HK-2 (cell line): Measurements from ENCODE around the gene GNG12.
A peak's percentile ranks its signal among the peaks of the same experiment; 100 is the strongest.
"Not testable (repeated sequence)": the region's sequence is repeated elsewhere in the genome, so short reads cannot be mapped to it uniquely, and the experiment has no call there.

Experiments used
- DNase-seq: peaks from one replicate; pipeline ENCODE4 v3.0.0-alpha.2; 2018; ENCODE audit not compliant: unreplicated experiment

The GNG12 gene

DNA sequence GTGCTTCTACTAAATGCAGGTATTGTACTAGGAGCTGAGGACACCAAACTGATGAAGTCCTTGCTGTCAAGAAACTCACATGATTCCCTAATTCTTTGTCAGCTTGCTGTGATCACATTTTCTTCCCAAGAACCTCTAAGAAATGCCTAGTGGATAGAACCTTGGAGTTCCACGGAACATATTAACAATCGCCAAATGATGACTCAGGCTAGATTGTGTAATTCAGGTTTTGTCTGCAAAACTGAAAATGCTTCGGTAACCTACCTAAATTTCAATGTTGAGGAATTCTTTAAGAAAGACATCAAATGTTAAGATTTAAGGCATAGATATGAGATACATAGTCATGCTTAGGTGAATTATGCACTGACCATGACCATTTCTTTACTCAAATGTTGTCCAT lies 150.0 kb downstream of the GNG12 start:
- DNase-seq, result no peak

- no peak for DNase-seq
These were observed 150.5 kb downstream of the GNG12 start for GRCh38 chr1:67682659-67683197.

DNA sequence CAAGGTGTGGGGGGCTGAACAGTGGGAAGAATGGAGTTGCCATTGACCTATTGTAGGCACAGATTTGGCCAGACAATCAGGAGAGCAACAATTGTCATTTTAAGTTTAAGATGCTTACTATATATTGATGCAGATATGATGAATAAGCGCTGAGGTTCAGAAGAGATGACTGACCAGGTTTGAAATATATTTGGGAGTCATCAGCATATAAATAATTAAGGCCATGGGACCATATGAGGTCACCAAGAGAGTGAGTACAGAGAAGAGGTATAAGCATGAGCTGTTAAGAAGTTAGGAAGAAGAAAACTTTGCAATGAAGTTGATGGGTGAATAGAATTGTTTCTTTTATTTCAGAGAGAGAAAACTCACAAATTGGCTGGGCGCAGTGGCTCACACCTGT lies 152.8 kb downstream of the GNG12 start:
- DNase-seq, result no peak

- DNase-seq, result no peak
These were observed 153.6 kb downstream of the GNG12 start for GRCh38 chr1:67679691-67680090.

GRCh38 chr1:67677930-67678329 lies 155.3 kb downstream of the GNG12 start:
- DNase-seq, result no peak

DNA sequence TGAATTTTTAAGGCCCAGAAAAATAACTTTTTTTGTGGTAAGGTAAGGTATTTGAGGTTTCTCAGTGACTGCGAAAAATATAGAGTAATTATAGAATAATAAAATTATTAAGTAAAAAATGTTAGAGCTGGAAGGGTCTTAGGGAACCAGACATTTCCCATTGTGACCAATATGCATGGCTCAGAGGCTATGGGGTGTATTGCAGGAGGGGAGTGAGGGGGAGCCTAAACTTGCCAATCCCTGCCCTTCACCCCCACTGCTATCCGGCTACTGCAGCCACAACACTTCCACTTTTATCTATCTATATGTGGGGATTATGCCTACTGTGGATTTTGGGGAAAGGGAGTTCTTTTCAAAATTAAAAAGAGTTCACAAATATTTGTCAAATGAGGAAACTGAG lies 155.9 kb downstream of the GNG12 start:
- no peak for DNase-seq

- no peak for DNase-seq
These were observed 156.3 kb downstream of the GNG12 start for GRCh38 chr1:67676946-67677345.

GRCh38 chr1:67676287-67676686 lies 157.0 kb downstream of the GNG12 start:
- DNase-seq, result no peak

DNA sequence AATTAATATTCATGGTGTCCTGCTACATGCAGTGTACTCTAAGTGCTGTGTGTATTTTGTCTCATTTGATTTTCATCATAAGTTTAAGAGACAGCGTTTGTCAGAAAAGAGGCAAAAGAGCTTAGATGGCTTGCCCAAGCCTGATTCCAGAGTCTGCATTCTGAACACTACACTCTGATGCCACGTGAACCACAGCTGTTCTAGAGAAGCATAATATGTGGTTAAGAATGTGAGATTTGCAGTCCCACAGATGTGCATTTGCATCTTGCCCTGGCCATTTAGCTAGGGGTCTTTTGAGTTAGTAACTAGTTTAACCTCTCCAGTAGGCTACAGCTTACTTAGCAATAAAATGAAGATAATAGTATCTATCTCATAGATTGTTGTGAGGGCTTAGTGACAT lies 157.5 kb downstream of the GNG12 start:
- no peak for DNase-seq

GRCh38 chr1:67674260-67675011 lies 158.8 kb downstream of the GNG12 start:
- no peak for DNase-seq

DNA sequence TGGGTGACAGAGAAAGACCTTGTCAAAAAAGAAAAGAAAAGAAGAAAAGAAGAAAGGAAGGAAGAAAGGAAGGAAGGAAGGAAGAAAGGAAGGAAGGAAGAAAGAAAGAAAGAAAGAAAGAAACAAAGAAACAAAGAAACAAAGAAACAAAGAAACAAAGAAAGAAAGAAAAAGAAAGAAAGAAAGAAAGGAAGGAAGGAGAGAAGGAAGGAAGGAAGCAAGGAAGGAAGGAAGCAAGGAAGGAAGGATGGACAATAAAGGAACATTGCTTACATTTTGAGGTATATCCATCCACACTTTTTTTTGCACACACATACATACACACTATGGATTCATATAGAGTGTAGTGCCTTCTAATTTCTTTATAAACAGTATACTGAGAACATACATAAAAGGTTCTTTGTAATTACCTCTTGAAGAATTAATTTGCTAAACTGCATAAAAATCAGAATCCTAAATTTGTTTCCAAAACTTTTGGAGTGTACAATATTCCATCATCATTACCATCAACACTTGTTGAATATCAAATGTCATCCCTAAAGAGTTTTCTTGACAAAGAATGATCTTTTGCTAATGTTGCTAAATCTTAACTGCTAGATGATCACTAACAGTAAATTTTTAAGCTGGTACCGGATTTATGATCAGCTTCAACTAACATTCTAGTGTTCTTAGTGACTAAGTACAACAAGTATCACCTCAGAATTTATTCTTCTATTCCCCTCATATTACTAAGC lies 159.6 kb downstream of the GNG12 start:
- no peak for DNase-seq

DNA sequence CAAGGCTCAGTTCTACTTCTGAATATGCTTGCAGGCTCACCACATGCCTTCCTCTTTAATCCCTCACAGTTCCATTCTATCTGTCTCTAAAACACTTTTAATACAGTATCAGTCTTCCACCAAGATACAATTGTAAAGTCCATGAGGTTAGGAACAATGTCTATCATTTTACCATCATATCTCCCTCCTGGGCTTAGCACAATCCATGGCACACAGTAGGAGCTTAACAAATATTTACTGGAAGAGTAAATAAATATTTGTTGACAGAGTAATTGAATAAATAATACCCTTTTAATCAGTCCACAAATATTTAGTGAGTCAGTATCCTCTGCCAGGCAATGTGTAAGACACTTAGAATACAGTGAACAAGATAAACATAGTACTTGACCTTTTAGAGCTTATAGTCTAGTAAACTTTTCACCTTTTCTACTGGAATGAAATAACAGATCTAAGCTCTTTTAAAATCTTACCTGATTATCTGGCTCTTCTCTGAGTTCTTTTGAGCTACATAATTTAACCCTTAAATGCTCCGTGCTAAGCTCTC lies 160.9 kb downstream of the GNG12 start:
- DNase-seq, result no peak

DNA sequence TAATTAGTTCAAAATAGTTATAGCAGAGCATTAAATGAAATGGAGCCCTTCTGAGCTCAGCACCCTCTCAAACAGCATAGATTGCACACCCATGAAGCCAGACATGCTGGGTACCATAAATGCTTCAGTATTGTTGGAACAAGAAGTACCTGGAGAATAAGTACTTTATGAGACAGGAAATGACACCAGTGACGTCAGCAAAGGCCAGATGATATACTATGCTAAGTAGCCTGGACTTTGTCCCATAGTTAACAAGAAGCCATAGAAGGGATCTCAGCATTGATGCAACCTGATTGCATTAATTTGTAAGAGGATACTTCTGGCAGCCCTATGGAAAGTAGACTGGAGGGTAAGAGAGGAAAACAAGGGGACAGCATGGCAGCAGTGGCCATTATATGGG lies 164.6 kb downstream of the GNG12 start:
- DNase-seq, result no peak

DNA sequence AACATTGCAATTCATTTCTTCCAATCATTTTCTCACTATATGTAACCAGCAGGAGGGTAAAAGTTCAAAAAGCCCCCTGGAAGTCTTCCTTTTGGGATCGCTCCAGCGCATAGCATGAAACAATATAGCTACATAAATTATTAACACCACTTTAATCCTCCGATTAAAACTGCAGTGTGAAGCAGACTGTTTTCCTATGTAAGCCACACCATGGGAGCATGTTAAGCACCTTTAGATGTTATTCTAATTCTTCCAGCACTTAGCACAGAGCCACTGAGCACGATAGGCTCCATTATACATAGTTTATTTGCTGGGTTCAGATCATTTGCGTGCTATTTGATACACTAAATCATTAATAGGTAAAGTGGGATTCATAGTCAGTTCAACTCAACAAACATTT lies 166.6 kb downstream of the GNG12 start:
- DNase-seq, result no peak

DNA sequence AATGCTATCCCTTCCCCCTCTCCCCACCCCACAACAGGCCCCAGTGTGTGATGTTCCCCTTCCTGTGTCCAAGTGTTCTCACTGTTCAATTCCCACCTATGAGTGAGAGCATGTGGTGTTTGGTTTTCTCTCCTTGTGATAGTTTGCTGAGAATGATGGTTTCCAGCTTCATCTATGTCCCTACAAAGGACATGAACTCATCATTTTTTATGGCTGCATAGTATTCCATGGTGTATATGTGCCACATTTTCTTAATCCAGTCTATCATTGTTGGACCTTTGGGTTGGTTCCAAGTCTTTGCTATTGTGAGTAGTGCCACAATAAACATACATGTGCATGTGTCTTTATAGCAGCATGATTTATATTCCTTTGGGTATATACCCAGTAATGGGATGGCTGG lies 168.0 kb downstream of the GNG12 start:
- DNase-seq, result not testable (repeated sequence)

- DNase-seq, result no peak
These were observed 169.2 kb downstream of the GNG12 start for GRCh38 chr1:67664048-67664447.

DNA sequence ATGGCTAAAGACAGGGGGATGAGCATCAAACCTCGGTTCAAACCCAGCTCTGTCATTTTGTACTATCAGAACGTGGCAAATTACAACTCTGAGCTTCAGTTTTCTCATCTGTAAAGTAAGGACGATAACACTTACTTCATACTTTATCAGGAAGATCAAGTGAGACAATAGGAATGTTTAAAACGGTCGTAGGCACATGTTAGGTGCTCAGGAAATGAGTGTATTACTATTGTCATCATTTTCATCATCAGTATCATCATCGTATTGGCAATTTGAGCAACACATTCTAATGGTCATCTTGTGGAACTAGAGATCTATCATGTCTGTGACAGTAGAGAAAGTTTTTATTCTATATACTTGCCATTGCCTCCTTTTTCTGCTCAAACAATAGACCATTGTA lies 170.4 kb downstream of the GNG12 start:
- no peak for DNase-seq

DNA sequence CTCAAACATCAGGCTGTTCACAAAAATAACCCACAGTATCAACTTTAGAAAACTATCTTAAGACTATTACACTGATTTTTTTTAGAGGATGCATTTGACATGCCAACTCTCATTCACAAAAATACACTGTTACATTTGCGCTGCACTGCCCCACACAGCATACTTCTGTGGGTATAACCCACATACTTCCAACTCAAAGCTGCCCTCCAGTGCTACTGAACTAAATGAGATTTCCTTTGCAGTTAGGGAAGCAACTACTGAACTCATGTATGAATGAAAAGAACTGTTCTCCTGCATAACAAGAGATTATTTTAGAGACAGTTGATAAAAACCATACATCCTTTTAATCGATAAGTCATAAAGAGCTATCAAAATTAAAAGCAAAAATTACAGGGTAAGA lies 174.0 kb downstream of the GNG12 start:
- DNase-seq, result no peak

DNA sequence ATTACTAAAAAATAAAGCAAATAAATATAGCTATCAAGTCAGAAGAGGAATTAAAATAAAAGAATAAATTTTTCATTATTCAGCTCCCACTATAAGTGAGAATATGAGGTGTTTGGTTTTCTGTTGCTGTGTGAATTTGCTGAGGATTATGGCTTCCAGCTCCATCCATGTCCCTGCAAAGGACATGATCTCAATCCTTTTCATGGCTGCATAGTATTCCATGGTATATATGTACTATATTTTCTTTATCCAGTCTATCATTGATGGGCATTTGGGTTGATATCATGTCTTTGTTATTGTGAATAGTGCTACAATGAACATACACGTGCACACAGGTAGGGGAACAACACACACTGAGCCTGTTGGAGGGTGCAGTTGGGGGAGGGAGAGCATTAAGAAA lies 176.1 kb downstream of the GNG12 start:
- DNase-seq, result not testable (repeated sequence)

GRCh38 chr1:67655581-67655980 lies 177.7 kb downstream of the GNG12 start:
- DNase-seq, result no peak

DNA sequence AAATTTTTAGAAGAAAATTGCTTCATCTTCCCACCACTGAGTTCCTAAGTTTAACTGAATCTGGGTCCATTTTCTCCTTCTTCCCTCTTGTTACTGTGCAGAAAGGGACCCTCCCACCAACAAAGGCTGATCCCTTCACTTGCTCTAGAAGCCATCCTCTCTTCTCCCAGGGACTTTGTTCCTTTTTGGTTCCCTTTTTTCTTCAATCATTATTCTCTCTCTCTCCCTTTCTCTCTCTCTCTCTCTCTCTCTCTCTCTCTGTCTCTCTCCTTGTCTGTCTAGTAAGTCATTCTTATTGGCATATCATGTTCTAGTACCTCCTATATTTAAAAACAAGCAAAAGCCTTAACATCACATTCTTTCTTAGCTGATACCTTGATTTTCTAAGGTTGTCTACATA lies 180.0 kb downstream of the GNG12 start:
- DNase-seq, result no peak

GRCh38 chr1:67652800-67653199 lies 180.5 kb downstream of the GNG12 start:
- peak; percentile 13 for DNase-seq
